ENCODE results near the gene GGA3.
A peak's percentile ranks its signal among the peaks of the same experiment; 100 is the strongest.
"Not testable (repeated sequence)": the region's sequence is repeated elsewhere in the genome, so short reads cannot be mapped to it uniquely, and the experiment has no call there.

GGA3 gene

GRCh38 chr17:75271955-75272847, 10.8 kb upstream of the GGA3 start:
- peak in 1 of 3 experiments; percentile 26 for DNase-seq (ENCODE audit: low read depth in 3 of 3)

- peak; percentile 77 to 84 (median 82) for DNase-seq (ENCODE audit: low read depth in 3 of 3)
Measured at GRCh38 chr17:75271233-75271954, 10.0 kb upstream of the GGA3 start.

GRCh38 chr17:75270966-75271232, 9.5 kb upstream of the GGA3 start, which contains the start of gene MIF4GD:
Gene MIF4GD, minus strand, starts transcription at chr17:75271231. Its CDS starts 1,036 bp downstream, at chr17:75270195.
- DNase-seq (ENCODE audit: low read depth in 3 of 3) = no peak

GRCh38 chr17:75270218-75270965, 9.0 kb upstream of the GGA3 start:
- peak in 2 of 3 experiments; percentile 31 to 64 for DNase-seq (ENCODE audit: low read depth in 3 of 3)

GRCh38 chr17:75269844-75270217, 8.4 kb upstream of the GGA3 start:
- DNase-seq (ENCODE audit: low read depth in 3 of 3) = no peak

GRCh38 chr17:75267411-75268232, 6.2 kb upstream of the GGA3 start:
- DNase-seq (ENCODE audit: low read depth in 3 of 3) = no peak

GRCh38 chr17:75267153-75267410, 5.7 kb upstream of the GGA3 start:
- no peak for DNase-seq (ENCODE audit: low read depth in 3 of 3)

- no peak for DNase-seq (ENCODE audit: low read depth in 3 of 3)
Measured at GRCh38 chr17:75266316-75267152, 5.1 kb upstream of the GGA3 start.

GRCh38 chr17:75265614-75266315, 4.4 kb upstream of the GGA3 start:
- DNase-seq (ENCODE audit: low read depth in 3 of 3) = no peak

- DNase-seq (ENCODE audit: low read depth in 3 of 3) = no peak
Measured at GRCh38 chr17:75263055-75263454, 1.6 kb upstream of the GGA3 start.

- DNase-seq (ENCODE audit: low read depth in 3 of 3) = no peak
Measured at GRCh38 chr17:75262112-75262606, 753 bp upstream of the GGA3 start.

- DNase-seq (ENCODE audit: low read depth in 3 of 3) = peak in 1 of 3 experiments; percentile 52
Measured at GRCh38 chr17:75260641-75261335, 618 bp downstream of the GGA3 start.

- not testable (repeated sequence) for DNase-seq (ENCODE audit: low read depth in 3 of 3)
Measured at GRCh38 chr17:75257228-75257627, 4.2 kb downstream of the GGA3 start.

GRCh38 chr17:75255954-75256698, 5.3 kb downstream of the GGA3 start:
- DNase-seq (ENCODE audit: low read depth in 3 of 3) = not testable (repeated sequence)

GRCh38 chr17:75252039-75252816, 9.2 kb downstream of the GGA3 start:
- DNase-seq (ENCODE audit: low read depth in 3 of 3) = no peak

- DNase-seq (ENCODE audit: low read depth in 3 of 3) = peak; percentile 70 to 88 (median 79)
Measured at GRCh38 chr17:75250009-75250471, 11.4 kb downstream of the GGA3 start.

- DNase-seq (ENCODE audit: low read depth in 3 of 3) = no peak
Measured at GRCh38 chr17:75249564-75249963, 11.8 kb downstream of the GGA3 start.

- DNase-seq (ENCODE audit: low read depth in 3 of 3) = no peak
Measured at GRCh38 chr17:75246404-75246803, 15.0 kb downstream of the GGA3 start.
